Gastrocnemius medialis (tissue), 4 donors: ENCODE data around the gene SLC25A22. TPM values are rescaled to one million over a fixed set of nuclear protein-coding genes. Genes with fewer than 3 reads are reported as not detected.

Source experiments
- ATAC-seq, 2 donors: fragments of 150-250 bp; one replicate each; pipeline ENCODE4 v1.9.1; 2016
- DNase-seq, 2 donors: peaks; one replicate each; pipeline ENCODE4 v3.0.0-alpha.2; 2019
- H3K27ac ChIP-seq, 4 donors: fragments of 200-600 bp; sonication (generic); 1 replicate in 1 of 4; 2 replicates in 3 of 4; pipeline ENCODE4 v1.5.1; 2016 to 2018; ENCODE audit warnings: mild to moderate bottlenecking in 2 of 4, moderate library complexity in 1 of 4
- H3K27me3 ChIP-seq, 3 donors: fragments of 200-600 bp; sonication (generic) in 2 of 3; 1 replicate in 1 of 3; 2 replicates in 2 of 3; pipeline versions ENCODE4 v1.5.1 to v1.6.0; 2016 to 2019; ENCODE audit warnings: mild to moderate bottlenecking in 1 of 3, moderate library complexity in 1 of 3
- H3K36me3 ChIP-seq, 2 donors: fragments of 200-600 bp; sonication (generic) in 1 of 2; one replicate each; pipeline ENCODE4 v1.5.1; 2017 to 2018
- H3K4me1 ChIP-seq, 2 donors: fragments of 200-600 bp; sonication (generic) in 1 of 2; one replicate each; pipeline ENCODE4 v1.5.1; 2016 to 2017; ENCODE audit warnings: mild to moderate bottlenecking in 2 of 2
- H3K4me3 ChIP-seq, 4 donors: fragments of 200-600 bp; sonication (generic) in 3 of 4; 1 replicate in 1 of 4; 2 replicates in 3 of 4; pipeline ENCODE4 v1.5.1; 2016 to 2019; ENCODE audit warnings: mild to moderate bottlenecking in 2 of 4
- H3K9me3 ChIP-seq, 3 donors: fragments of 200-600 bp; sonication (generic) in 2 of 3; 1 replicate in 1 of 3; 2 replicates in 2 of 3; pipeline ENCODE4 v1.5.1; 2016 to 2019
- CTCF ChIP-seq, 5 experiments: fragments of 450-650 bp in 3 of 5; fragments of 200-600 bp in 2 of 5; sonication (generic) in 2 of 5; IDR thresholded peaks in 4 of 5; conservative IDR thresholded peaks in 1 of 5; 1 replicate in 4 of 5; 2 replicates in 1 of 5; pipeline ENCODE4 v1.5.1; 2016 to 2019; ENCODE audit warnings: antibody characterized with exemption in 5 of 5, mild to moderate bottlenecking in 3 of 5, moderate library complexity in 3 of 5
- POLR2A ChIP-seq, 2 donors: fragments of 450-650 bp; IDR thresholded peaks; one replicate each; pipeline ENCODE4 v1.6.1; 2017; ENCODE audit warnings: antibody characterized with exemption in 2 of 2, mild to moderate bottlenecking in 2 of 2, moderate library complexity in 2 of 2
- in situ Hi-C, 4 donors: fragments of 200-750 bp; cut with MboI; loops; one replicate each; pipeline versions ENCODE4 v1.15.0 to v1.8.0; 2017; ENCODE audit warnings: low sequenced_read_pairs in 4 of 4
- intact Hi-C: fragments of 100-400 bp; cut with DNase I; formaldehyde crosslinking; loops from one replicate; pipeline ENCODE4 v1.15.1; 2023; ENCODE audit warnings: low total_unique reads
- total RNA-seq, 4 donors: library from RNA; depleted of rRNA; stranded (reverse); fragments of >200 nt; gene quantifications; one replicate each; pipeline versions ENCODE4 v1.1.0 to v1.2.3, GENCODE V29; 2016

Gene SLC25A22
- total RNA-seq, 4 donors from 2014 or later: 0.80 to 1.5 (median 1.0) TPM; not detected in 1

DNA sequence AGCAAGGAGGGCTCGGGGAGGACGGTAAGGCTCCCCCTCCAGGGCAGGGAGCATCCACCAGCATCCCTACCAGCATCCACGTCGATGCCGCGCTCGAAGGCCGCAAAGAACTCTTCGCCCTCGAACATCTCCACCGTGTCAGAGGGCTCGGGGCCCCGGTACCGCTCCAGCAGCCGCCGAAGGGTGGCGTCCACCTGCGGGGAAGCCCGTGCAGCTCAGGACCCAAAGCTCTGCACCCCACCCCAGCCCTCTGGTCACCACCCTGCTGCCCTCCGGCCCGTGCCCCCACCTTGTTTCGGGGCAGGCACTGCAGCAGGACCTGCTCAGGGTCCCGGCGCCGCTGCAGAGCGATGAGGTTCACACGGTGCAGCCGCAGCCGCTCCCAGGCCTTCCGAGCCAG, 2.4 kb upstream of the SLC25A22 start:
- Histone ChIP-seq H3K36me3 (peaks cover 0 to 41% of the 10 kb centered on the region in 2 donors), H3K4me1 (peaks cover 23 to 44% of the 10 kb centered on the region in 2 donors), H3K4me3 (no peak overlapping the region), H3K9me3 (no peaks in the 10 kb centered on the region), H3K27me3 (peaks cover 0 to 6% (median 3%) of the 10 kb centered on the region in 3 donors), H3K27ac (no peak overlapping the region)
- no peak for DNase-seq
- intact Hi-C loops (no loop called here), in situ Hi-C loops (no loop called here)
- TF ChIP-seq POLR2A (IDR thresholded peaks at IDR 0.05) (no peak), CTCF (IDR thresholded peaks at IDR 0.05 in 4 of 5, conservative IDR thresholded peaks at IDR 0.05 in 1 of 5) (no peak)
- no peak for ATAC-seq

DNA sequence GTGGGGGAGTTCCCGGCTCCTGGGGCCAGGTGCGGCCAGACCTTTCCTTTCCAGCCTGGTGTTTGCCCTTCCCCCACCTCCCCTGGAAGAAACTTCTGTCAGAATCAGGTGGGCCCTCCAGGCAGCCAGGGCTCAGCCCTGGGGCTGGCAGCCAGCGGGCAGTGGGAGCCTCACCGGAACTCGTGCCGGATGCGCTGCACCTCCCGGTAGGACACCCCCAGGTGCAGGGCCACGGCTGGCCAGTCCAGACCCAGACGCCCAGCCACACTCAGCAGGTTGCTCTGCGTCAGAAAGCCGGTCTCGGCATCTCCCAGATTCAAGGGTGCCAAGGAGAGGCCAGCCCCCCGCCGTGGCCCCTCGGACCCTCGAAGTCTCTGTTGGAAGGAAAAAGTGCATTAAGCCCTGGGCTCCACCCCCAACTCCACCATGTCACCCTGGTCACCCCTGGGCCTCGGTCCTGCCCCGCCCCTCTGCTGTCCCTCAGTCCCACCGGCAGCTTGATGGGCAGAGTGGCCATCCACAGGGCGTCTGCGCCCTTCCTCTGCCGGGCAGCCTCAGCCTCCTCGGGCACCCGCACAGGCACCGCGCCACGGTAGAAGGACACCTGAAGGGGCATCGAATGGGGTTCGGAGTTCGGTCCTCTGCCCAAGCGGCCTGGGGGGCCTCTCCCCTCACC, 1.7 kb upstream of the SLC25A22 start:
- TF ChIP-seq POLR2A (IDR thresholded peaks at IDR 0.05) (no peak), CTCF (IDR thresholded peaks at IDR 0.05 in 4 of 5, conservative IDR thresholded peaks at IDR 0.05 in 1 of 5) (no peak)
- no peak for ATAC-seq
- Histone ChIP-seq H3K27ac (no peak overlapping the region), H3K4me3 (no peak overlapping the region), H3K4me1 (peaks cover 22 to 46% of the 10 kb centered on the region in 2 donors), H3K27me3 (peaks cover 3 to 11% (median 8%) of the 10 kb centered on the region in 3 donors), H3K36me3 (peaks cover 0 to 41% of the 10 kb centered on the region in 2 donors), H3K9me3 (no peaks in the 10 kb centered on the region)
- no peak for DNase-seq
- in situ Hi-C loops (no loop called here), intact Hi-C loops (loop anchor here (5.0 kb wide), 1 partner anchor 137 kb away; no protein-coding TSS in a partner anchor)

- Histone ChIP-seq H3K27me3 (peaks cover 12 to 26% (median 24%) of the 10 kb centered on the region in 3 donors), H3K27ac (peak overlapping the region; percentile 57 to 69 (median 64)), H3K4me1 (peaks cover 11 to 35% of the 10 kb centered on the region in 2 donors), H3K4me3 (peak overlapping the region; percentile 64 to 71 (median 68)), H3K9me3 (no peaks in the 10 kb centered on the region), H3K36me3 (peaks cover 0 to 33% of the 10 kb centered on the region in 2 donors)
- in situ Hi-C loops (no loop called here), intact Hi-C loops (loop anchor here (1.0 to 5.0 kb wide), 3 partner anchors 50 to 135 kb away; partner anchors contain the start of gene TALDO1)
- TF ChIP-seq CTCF (IDR thresholded peaks at IDR 0.05 in 4 of 5, conservative IDR thresholded peaks at IDR 0.05 in 1 of 5) (no peak), POLR2A (IDR thresholded peaks at IDR 0.05) (no peak)
- ATAC-seq (peak; percentile 33 to 35), DNase-seq (no peak)
Observed at GRCh38 chr11:797296-798092, 587 bp downstream of the SLC25A22 start.

DNA sequence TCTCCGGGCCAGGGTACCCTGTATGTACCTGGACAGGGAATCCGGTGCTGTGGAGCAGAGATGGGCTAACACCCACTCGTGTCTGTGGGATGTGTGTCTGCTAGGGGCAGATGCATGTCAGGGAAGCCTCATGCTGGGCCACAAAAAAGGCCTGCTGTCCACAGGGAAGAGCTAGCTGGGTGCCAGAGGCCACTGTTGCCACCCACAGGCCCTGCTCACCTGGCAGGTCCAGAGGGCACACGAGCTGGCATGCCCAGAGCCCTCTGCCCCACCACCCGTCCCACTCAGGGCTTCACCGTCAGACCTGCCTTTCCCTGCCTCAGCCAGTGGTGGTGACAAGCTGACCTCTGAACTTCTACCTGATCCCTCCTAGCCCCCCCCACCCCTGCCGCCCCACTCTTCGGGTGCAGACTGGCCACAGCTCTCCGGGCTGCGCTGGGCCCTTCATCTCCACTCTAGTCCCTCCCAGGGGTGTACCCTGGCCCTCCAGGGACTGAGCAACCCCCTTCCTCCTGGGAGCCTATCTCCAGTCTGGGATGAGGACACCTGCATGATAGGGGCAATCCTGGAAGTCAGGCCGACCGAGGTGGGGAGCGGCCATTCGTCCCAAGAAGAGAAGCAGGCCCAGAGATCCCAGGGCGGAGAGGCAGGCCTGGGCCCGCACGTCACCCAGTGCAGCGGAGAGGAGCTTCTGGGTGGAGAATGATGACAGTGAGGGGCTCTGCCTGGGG, 1.4 kb downstream of the SLC25A22 start:
- H3K4me3 ChIP-seq: peak overlapping the region; percentile 64 to 71 (median 68)
- H3K9me3 ChIP-seq: no peaks in the 10 kb centered on the region
- H3K4me1 ChIP-seq: peaks cover 11 to 35% of the 10 kb centered on the region in 2 donors
- H3K27me3 ChIP-seq: peaks cover 12 to 26% (median 24%) of the 10 kb centered on the region in 3 donors
- DNase-seq (no peak), ATAC-seq (no peak)
- no peak for TF ChIP-seq POLR2A (IDR thresholded peaks at IDR 0.05)
- TF ChIP-seq CTCF (IDR thresholded peaks at IDR 0.05 in 4 of 5, conservative IDR thresholded peaks at IDR 0.05 in 1 of 5): no peak
- in situ Hi-C loops: no loop called here
- H3K36me3 ChIP-seq: peaks cover 0 to 26% of the 10 kb centered on the region in 2 donors
- intact Hi-C loops: loop anchor here (5.0 kb wide), 1 partner anchor 134 kb away; no protein-coding TSS in a partner anchor
- H3K27ac ChIP-seq: peak overlapping the region; percentile 57 to 69 (median 64)
